Measurements from ENCODE around the gene PHLDB1. TPM values are rescaled to one million over a fixed set of nuclear protein-coding genes. Genes with fewer than 3 reads are reported as not detected.
"Not testable (repeated sequence)": the region's sequence is repeated elsewhere in the genome, so short reads cannot be mapped to it uniquely, and the experiment has no call there.

The PHLDB1 gene
- total RNA-seq, 1 experiment from 2014 or later = 0.19 TPM

DNA sequence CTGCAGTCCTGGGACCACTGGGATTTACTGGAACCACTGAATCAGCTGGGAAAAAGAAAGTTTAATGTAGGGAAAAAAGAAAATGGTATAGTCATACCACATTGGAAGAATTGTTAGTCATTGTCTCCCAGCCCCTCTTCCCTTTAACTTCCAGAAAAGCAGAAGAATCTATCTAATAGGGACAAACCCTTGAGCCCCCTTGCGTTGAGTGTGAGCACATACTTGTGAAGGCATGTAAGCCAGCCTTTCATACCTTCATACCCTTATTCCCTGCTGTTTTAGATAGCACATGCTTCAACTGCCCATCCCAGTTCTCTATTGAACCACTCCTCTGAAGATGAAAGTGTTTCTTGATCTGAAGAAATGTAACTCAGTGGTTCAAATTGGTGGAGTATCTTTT is 65.4 kb downstream of the PHLDB1 start:
- Histone ChIP-seq H3K4me2 (ENCODE audit: low read depth, low read length, poor library complexity, severe bottlenecking) (no peak overlapping the region), H3K36me3 (ENCODE audit: insufficient read depth, low read length) (no peaks in the 10 kb centered on the region), H3K4me3 (ENCODE audit: low read length) (no peak overlapping the region), H2AFZ (ENCODE audit: low read length) (no peak overlapping the region), H3K27me3 (ENCODE audit: low read length) (no peaks in the 10 kb centered on the region), H3K9me3 (ENCODE audit: low read length) (no peaks in the 10 kb centered on the region), H3K4me1 (ENCODE audit: low read length) (no peaks in the 10 kb centered on the region), H3K9me2 (replicated peaks; ENCODE audit: insufficient read depth, low read length) (no peaks in the 10 kb centered on the region), H3K9ac (ENCODE audit: low read length) (no peak overlapping the region), H4K20me1 (ENCODE audit: insufficient read depth, low read depth, low read length) (no peaks in the 10 kb centered on the region), H3K79me2 (ENCODE audit: low read length) (no peaks in the 10 kb centered on the region), H3K27ac (ENCODE audit: low read length) (no peak overlapping the region)
- DNase-seq = no peak

DNA sequence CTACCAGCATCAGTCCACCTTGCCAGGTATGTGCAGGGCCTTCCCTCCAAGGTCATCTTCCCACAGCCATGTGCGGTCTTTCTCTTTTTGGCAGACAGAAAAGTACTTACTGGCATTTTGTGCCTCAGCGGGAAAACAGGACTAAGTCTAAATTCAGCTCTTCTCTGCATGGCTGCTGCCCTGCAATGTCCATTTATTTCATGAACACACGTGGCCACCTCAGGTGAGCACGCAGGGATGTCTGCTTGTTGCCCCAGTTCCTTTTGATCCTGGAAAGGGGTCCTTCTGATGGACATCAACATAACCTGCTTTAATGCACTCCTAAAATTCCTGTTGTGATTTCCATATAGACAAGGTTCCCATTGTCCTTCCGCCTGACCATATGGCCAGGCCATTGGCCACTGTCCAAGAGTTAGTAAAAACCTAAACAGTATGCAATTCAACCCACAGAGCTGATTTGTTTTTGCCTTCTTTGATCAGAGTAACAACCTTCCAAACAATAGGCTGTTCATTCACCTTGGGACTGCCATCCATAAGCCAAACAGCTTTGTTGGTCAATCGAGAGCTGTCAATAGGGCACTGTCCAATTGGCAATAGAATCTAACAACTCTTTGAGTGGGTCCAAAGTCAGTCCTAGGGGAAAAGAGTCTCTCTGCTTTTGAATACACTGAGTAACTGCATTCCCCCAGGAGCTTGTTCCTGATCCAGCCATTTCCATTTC is 66.1 kb downstream of the PHLDB1 start:
- no peak overlapping the region for H3K27ac ChIP-seq (ENCODE audit: low read length)
- no peaks in the 10 kb centered on the region for H3K9me2 ChIP-seq (replicated peaks; ENCODE audit: insufficient read depth, low read length)
- no peak for DNase-seq
- no peak overlapping the region for H3K9ac ChIP-seq (ENCODE audit: low read length)
- H3K4me1 ChIP-seq (ENCODE audit: low read length) = no peaks in the 10 kb centered on the region
- H3K27me3 ChIP-seq (ENCODE audit: low read length) = no peaks in the 10 kb centered on the region
- H3K9me3 ChIP-seq (ENCODE audit: low read length) = no peaks in the 10 kb centered on the region
- H3K36me3 ChIP-seq (ENCODE audit: insufficient read depth, low read length) = no peaks in the 10 kb centered on the region
- no peaks in the 10 kb centered on the region for H4K20me1 ChIP-seq (ENCODE audit: insufficient read depth, low read depth, low read length)
- no peaks in the 10 kb centered on the region for H3K79me2 ChIP-seq (ENCODE audit: low read length)
- H3K4me3 ChIP-seq (ENCODE audit: low read length) = no peak overlapping the region
- no peak overlapping the region for H2AFZ ChIP-seq (ENCODE audit: low read length)
- no peak overlapping the region for H3K4me2 ChIP-seq (ENCODE audit: low read depth, low read length, poor library complexity, severe bottlenecking)

- Histone ChIP-seq H3K36me3 (ENCODE audit: insufficient read depth, low read length) (no peaks in the 10 kb centered on the region), H3K4me3 (ENCODE audit: low read length) (no peak overlapping the region), H3K27ac (ENCODE audit: low read length) (no peak overlapping the region), H4K20me1 (ENCODE audit: insufficient read depth, low read depth, low read length) (no peaks in the 10 kb centered on the region), H3K9me2 (replicated peaks; ENCODE audit: insufficient read depth, low read length) (no peaks in the 10 kb centered on the region), H3K4me2 (ENCODE audit: low read depth, low read length, poor library complexity, severe bottlenecking) (no peak overlapping the region), H3K9ac (ENCODE audit: low read length) (no peak overlapping the region), H3K27me3 (ENCODE audit: low read length) (no peaks in the 10 kb centered on the region), H2AFZ (ENCODE audit: low read length) (no peak overlapping the region), H3K79me2 (ENCODE audit: low read length) (no peaks in the 10 kb centered on the region), H3K9me3 (ENCODE audit: low read length) (no peaks in the 10 kb centered on the region), H3K4me1 (ENCODE audit: low read length) (no peaks in the 10 kb centered on the region)
- DNase-seq = no peak
These were observed 66.6 kb downstream of the PHLDB1 start for GRCh38 chr11:118674082-118674435.

GRCh38 chr11:118677977-118678376 is 70.6 kb downstream of the PHLDB1 start:
- Histone ChIP-seq H3K27ac (ENCODE audit: low read length) (no peak overlapping the region), H2AFZ (ENCODE audit: low read length) (no peak overlapping the region), H3K4me3 (ENCODE audit: low read length) (no peak overlapping the region), H3K36me3 (ENCODE audit: insufficient read depth, low read length) (no peaks in the 10 kb centered on the region), H3K79me2 (ENCODE audit: low read length) (no peaks in the 10 kb centered on the region), H3K9me2 (replicated peaks; ENCODE audit: insufficient read depth, low read length) (no peaks in the 10 kb centered on the region), H3K4me2 (ENCODE audit: low read depth, low read length, poor library complexity, severe bottlenecking) (no peak overlapping the region), H3K4me1 (ENCODE audit: low read length) (no peaks in the 10 kb centered on the region), H3K27me3 (ENCODE audit: low read length) (no peaks in the 10 kb centered on the region), H4K20me1 (ENCODE audit: insufficient read depth, low read depth, low read length) (no peaks in the 10 kb centered on the region), H3K9ac (ENCODE audit: low read length) (no peak overlapping the region), H3K9me3 (ENCODE audit: low read length) (no peaks in the 10 kb centered on the region)
- no peak for DNase-seq

DNA sequence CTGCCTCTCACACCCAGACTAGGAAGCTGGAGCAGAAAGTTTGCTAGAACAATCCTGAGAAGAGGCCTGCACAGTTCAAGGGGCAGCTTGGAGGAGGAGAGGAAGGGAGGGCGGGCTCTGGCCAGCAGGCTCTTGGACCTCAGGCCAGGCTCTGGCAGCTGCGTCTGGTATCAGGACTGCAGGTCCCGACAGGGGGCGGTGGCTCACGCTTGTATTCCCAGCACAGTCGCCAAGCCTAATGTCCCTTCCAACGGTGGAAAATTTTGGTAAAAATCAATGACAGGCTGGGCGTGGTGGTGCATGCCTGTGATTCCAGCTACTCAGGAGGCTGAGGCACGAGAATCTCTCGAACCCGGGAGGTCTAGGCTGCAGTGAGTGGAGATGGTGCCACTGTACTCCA is 71.5 kb downstream of the PHLDB1 start:
- H3K9me3 ChIP-seq (ENCODE audit: low read length); H3K79me2 ChIP-seq (ENCODE audit: low read length); H3K4me1 ChIP-seq (ENCODE audit: low read length); H3K9ac ChIP-seq (ENCODE audit: low read length); H4K20me1 ChIP-seq (ENCODE audit: insufficient read depth, low read depth, low read length); H2AFZ ChIP-seq (ENCODE audit: low read length); H3K27me3 ChIP-seq (ENCODE audit: low read length); H3K27ac ChIP-seq (ENCODE audit: low read length); H3K36me3 ChIP-seq (ENCODE audit: insufficient read depth, low read length); H3K4me2 ChIP-seq (ENCODE audit: low read depth, low read length, poor library complexity, severe bottlenecking); H3K4me3 ChIP-seq (ENCODE audit: low read length); H3K9me2 ChIP-seq (replicated peaks; ENCODE audit: insufficient read depth, low read length); DNase-seq: not testable (repeated sequence)

- no peaks in the 10 kb centered on the region for H3K4me1 ChIP-seq (ENCODE audit: low read length)
- H3K27me3 ChIP-seq (ENCODE audit: low read length) = no peaks in the 10 kb centered on the region
- no peaks in the 10 kb centered on the region for H4K20me1 ChIP-seq (ENCODE audit: insufficient read depth, low read depth, low read length)
- H3K4me2 ChIP-seq (ENCODE audit: low read depth, low read length, poor library complexity, severe bottlenecking) = no peak within 1 kb of the TSS
- no peaks in the 10 kb centered on the region for H3K9me3 ChIP-seq (ENCODE audit: low read length)
- H3K9ac ChIP-seq (ENCODE audit: low read length) = no peak within 1 kb of the TSS
- no peaks in the 10 kb centered on the region for H3K9me2 ChIP-seq (replicated peaks; ENCODE audit: insufficient read depth, low read length)
- H3K79me2 ChIP-seq (ENCODE audit: low read length) = no peaks in the 10 kb centered on the region
- H3K4me3 ChIP-seq (ENCODE audit: low read length) = no peak within 1 kb of the TSS
- no peak within 1 kb of the TSS for H3K27ac ChIP-seq (ENCODE audit: low read length)
- no peaks in the 10 kb centered on the region for H3K36me3 ChIP-seq (ENCODE audit: insufficient read depth, low read length)
- no peak for DNase-seq
- no peak within 1 kb of the TSS for H2AFZ ChIP-seq (ENCODE audit: low read length)
These were observed 72.1 kb downstream of the PHLDB1 start, which contains the start of gene TREH for GRCh38 chr11:118679483-118679882. Gene TREH, minus strand, starts transcription at chr11:118679650. Its CDS starts 23 bp downstream, at chr11:118679627.

DNA sequence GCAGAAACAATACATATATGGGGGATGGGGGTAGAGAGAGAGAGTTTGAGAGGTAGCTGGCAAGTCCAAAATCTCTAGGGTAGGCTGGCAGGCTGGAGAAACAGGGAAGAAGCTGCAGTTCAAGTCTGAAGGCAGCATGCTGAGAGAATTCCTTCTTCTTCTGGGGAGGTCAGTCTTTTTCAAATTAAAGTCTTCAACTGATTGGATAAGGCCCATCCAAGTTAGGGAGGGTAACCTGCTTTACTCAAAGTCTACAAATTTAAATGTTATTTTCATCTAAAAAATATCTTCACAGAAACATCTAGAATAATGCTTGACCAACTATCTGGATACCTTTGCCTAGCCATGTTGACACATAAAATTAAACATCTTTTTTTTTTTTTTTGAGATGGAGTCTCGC is 75.0 kb downstream of the PHLDB1 start:
- H3K27me3 ChIP-seq (ENCODE audit: low read length) = no peaks in the 10 kb centered on the region
- H3K4me3 ChIP-seq (ENCODE audit: low read length) = no peak overlapping the region
- H3K4me1 ChIP-seq (ENCODE audit: low read length) = no peaks in the 10 kb centered on the region
- H4K20me1 ChIP-seq (ENCODE audit: insufficient read depth, low read depth, low read length) = no peaks in the 10 kb centered on the region
- H3K36me3 ChIP-seq (ENCODE audit: insufficient read depth, low read length) = no peaks in the 10 kb centered on the region
- H3K9me2 ChIP-seq (replicated peaks; ENCODE audit: insufficient read depth, low read length) = no peaks in the 10 kb centered on the region
- no peak overlapping the region for H3K9ac ChIP-seq (ENCODE audit: low read length)
- no peak overlapping the region for H3K27ac ChIP-seq (ENCODE audit: low read length)
- no peak overlapping the region for H3K4me2 ChIP-seq (ENCODE audit: low read depth, low read length, poor library complexity, severe bottlenecking)
- no peaks in the 10 kb centered on the region for H3K9me3 ChIP-seq (ENCODE audit: low read length)
- no peak for DNase-seq
- H3K79me2 ChIP-seq (ENCODE audit: low read length) = no peaks in the 10 kb centered on the region
- H2AFZ ChIP-seq (ENCODE audit: low read length) = no peak overlapping the region

- not testable (repeated sequence) for DNase-seq; H4K20me1 ChIP-seq (ENCODE audit: insufficient read depth, low read depth, low read length); H3K4me2 ChIP-seq (ENCODE audit: low read depth, low read length, poor library complexity, severe bottlenecking); H3K36me3 ChIP-seq (ENCODE audit: insufficient read depth, low read length); H3K9ac ChIP-seq (ENCODE audit: low read length); H2AFZ ChIP-seq (ENCODE audit: low read length); H3K9me3 ChIP-seq (ENCODE audit: low read length); H3K4me1 ChIP-seq (ENCODE audit: low read length); H3K27me3 ChIP-seq (ENCODE audit: low read length); H3K27ac ChIP-seq (ENCODE audit: low read length); H3K9me2 ChIP-seq (replicated peaks; ENCODE audit: insufficient read depth, low read length); H3K4me3 ChIP-seq (ENCODE audit: low read length); H3K79me2 ChIP-seq (ENCODE audit: low read length)
These were observed 75.5 kb downstream of the PHLDB1 start for GRCh38 chr11:118682939-118683338.
